OCI-LY1 (cell line): ENCODE results near the gene FUNDC2.

Experiments used
- CTCF ChIP-seq: fragments of 200-600 bp; sonication (generic), shearing (Covaris generic); IDR thresholded peaks from 2 replicates; pipeline ENCODE4 v1.5.1; 2017; ENCODE audit warnings: mild to moderate bottlenecking, antibody characterized with exemption, low read length, moderate library complexity, mixed read lengths
- EZH2 ChIP-seq: fragments of 200-600 bp; sonication (generic), shearing (Covaris generic); IDR thresholded peaks from 2 replicates; pipeline ENCODE4 v1.8.0; 2017; ENCODE audit warnings: borderline replicate concordance, mixed run types, mild to moderate bottlenecking, antibody characterized with exemption, low read length, moderate library complexity, mixed read lengths

GRCh38 chrX:155105919-155106318, 79.3 kb downstream of the FUNDC2 start:
- no peak for TF ChIP-seq CTCF
- TF ChIP-seq EZH2: no peak
